Loucy (cell line): ENCODE measurements around the gene SGIP1.

Experiments
- H2AFZ ChIP-seq: fragments of 200-600 bp; sonication (generic); 2 replicates; pipeline ENCODE4 v1.6.0; 2016; ENCODE audit warnings: antibody characterized with exemption, mild to moderate bottlenecking, low read length, moderate library complexity
- H3F3A ChIP-seq: fragments of 200-600 bp; 2 replicates; pipeline ENCODE4 v1.6.0; 2016; ENCODE audit warnings: antibody characterized with exemption, low read depth, mild to moderate bottlenecking
- H3K27me3 ChIP-seq: fragments of 200-600 bp; sonication (generic); 2 replicates; pipeline ENCODE4 v1.6.1; 2014; ENCODE audit warnings: low read length, mild to moderate bottlenecking; ENCODE audit not compliant: insufficient read depth, poor library complexity, severe bottlenecking
- H3K36me3 ChIP-seq: fragments of 200-600 bp; sonication (generic); 2 replicates; pipeline ENCODE4 v1.6.1; 2016; ENCODE audit warnings: low read length; ENCODE audit not compliant: insufficient read depth
- H3K4me1 ChIP-seq: fragments of 200-600 bp; sonication (generic); 2 replicates; pipeline ENCODE4 v1.5.1; 2014; ENCODE audit warnings: low read length, mild to moderate bottlenecking; ENCODE audit not compliant: insufficient read depth, poor library complexity, severe bottlenecking
- H3K4me2 ChIP-seq: fragments of 200-600 bp; sonication (generic); 2 replicates; pipeline ENCODE4 v1.6.0; 2014; ENCODE audit warnings: antibody characterized with exemption, low read length, low read depth, mild to moderate bottlenecking; ENCODE audit not compliant: poor library complexity, severe bottlenecking
- H3K4me3 ChIP-seq: fragments of 200-600 bp; sonication (generic); 2 replicates; pipeline ENCODE4 v1.5.1; 2014; ENCODE audit warnings: low read length, mild to moderate bottlenecking, mixed read lengths; ENCODE audit not compliant: poor library complexity, severe bottlenecking
- H3K79me2 ChIP-seq: fragments of 200-600 bp; sonication (generic); 2 replicates; pipeline ENCODE4 v1.6.1; 2014; ENCODE audit warnings: low read length; ENCODE audit not compliant: insufficient read depth
- H3K9ac ChIP-seq: fragments of 200-600 bp; sonication (generic); 2 replicates; pipeline ENCODE4 v1.6.0; 2014; ENCODE audit warnings: mild to moderate bottlenecking, low read depth, low read length, moderate library complexity; ENCODE audit not compliant: poor library complexity, severe bottlenecking
- H3K9me2 ChIP-seq: fragments of 200-600 bp; sonication (generic); replicated peaks from 2 replicates; pipeline ENCODE4 v1.6.1; 2016; ENCODE audit warnings: low read depth, low read length, mixed read lengths
- H3K9me3 ChIP-seq: fragments of 200-600 bp; sonication (generic); 2 replicates; pipeline ENCODE4 v1.6.1; 2014; ENCODE audit warnings: mild to moderate bottlenecking, antibody characterized with exemption, low read length, low read depth; ENCODE audit not compliant: insufficient read depth
- H4K20me1 ChIP-seq: fragments of 200-600 bp; sonication (generic); 2 replicates; pipeline ENCODE4 v1.6.0; 2014; ENCODE audit warnings: antibody characterized with exemption, low read length, mild to moderate bottlenecking; ENCODE audit not compliant: insufficient read depth, poor library complexity, severe bottlenecking
- EZH2phosphoT487 ChIP-seq: fragments of 200-600 bp; IDR thresholded peaks from 2 replicates; pipeline ENCODE4 v1.6.1; 2018; ENCODE audit warnings: antibody characterized with exemption, mild to moderate bottlenecking, moderate library complexity, borderline replicate concordance
- TF ChIP-seq, protein P1 (sequence below): fragments of 200-600 bp; sonication (generic); conservative IDR thresholded peaks from 2 replicates; pipeline ENCODE4 v1.5.1; 2014; ENCODE audit warnings: mild to moderate bottlenecking, antibody characterized with exemption, low read length

The SGIP1 gene

DNA sequence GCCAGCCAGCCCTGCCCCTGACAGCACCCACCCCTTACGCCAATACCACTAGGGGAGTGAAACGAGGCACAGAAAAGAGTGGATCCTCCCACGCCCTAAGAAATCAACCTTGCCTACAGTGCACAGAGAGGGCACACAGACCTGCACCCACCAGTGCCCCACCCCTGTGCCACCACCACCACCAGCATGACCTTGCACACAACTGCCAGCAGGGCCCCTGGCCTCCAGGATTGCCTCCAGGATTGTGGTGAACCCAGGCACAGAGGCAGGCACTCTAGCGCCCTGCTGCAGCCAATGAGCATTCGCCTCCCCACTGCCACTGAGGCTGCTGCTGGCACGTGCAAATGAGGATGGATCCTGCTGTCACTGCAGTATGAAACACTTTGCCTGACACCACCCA is 23.5 kb upstream of the SGIP1 start:
- no peak overlapping the region for H2AFZ ChIP-seq
- TF ChIP-seq EZH2phosphoT487 = no peak
- TF ChIP-seq, protein P1, sequence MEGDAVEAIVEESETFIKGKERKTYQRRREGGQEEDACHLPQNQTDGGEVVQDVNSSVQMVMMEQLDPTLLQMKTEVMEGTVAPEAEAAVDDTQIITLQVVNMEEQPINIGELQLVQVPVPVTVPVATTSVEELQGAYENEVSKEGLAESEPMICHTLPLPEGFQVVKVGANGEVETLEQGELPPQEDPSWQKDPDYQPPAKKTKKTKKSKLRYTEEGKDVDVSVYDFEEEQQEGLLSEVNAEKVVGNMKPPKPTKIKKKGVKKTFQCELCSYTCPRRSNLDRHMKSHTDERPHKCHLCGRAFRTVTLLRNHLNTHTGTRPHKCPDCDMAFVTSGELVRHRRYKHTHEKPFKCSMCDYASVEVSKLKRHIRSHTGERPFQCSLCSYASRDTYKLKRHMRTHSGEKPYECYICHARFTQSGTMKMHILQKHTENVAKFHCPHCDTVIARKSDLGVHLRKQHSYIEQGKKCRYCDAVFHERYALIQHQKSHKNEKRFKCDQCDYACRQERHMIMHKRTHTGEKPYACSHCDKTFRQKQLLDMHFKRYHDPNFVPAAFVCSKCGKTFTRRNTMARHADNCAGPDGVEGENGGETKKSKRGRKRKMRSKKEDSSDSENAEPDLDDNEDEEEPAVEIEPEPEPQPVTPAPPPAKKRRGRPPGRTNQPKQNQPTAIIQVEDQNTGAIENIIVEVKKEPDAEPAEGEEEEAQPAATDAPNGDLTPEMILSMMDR = no peak
- no peaks in the 10 kb centered on the region for H4K20me1 ChIP-seq

DNA sequence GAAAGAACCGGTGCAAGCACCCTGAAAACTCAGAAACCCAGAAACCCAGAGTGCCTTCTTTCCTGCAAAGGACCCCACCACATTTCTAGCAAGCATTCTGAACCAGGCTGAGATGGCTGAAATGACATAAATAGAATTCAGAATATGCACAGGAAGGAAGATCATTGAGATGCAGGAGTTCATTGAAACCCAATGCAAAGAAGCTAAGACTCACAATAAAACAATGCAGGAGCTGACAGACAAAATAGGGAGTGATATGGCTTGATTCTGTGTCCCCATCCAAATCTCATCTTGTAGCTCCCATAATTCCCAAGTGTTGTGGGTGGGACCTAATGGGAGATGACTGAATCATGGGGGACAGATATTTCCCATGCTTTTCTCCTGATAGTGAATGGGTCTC is 22.8 kb upstream of the SGIP1 start:
- peaks cover 5% of the 10 kb centered on the region for H3K4me1 ChIP-seq
- no peaks in the 10 kb centered on the region for H4K20me1 ChIP-seq
- no peaks in the 10 kb centered on the region for H3F3A ChIP-seq
- TF ChIP-seq, protein P1 = no peak
- no peak for TF ChIP-seq EZH2phosphoT487
- H3K27me3 ChIP-seq = no peaks in the 10 kb centered on the region
- H3K9me3 ChIP-seq = no peaks in the 10 kb centered on the region
- no peak overlapping the region for H3K4me3 ChIP-seq
- no peaks in the 10 kb centered on the region for H3K79me2 ChIP-seq
- H3K4me2 ChIP-seq = no peak overlapping the region
- no peak overlapping the region for H2AFZ ChIP-seq
- H3K36me3 ChIP-seq = no peaks in the 10 kb centered on the region
- no peaks in the 10 kb centered on the region for H3K9me2 ChIP-seq
- no peak overlapping the region for H3K9ac ChIP-seq

More for the DNA sequence above, 23.5 kb upstream of the SGIP1 start:
- Histone ChIP-seq H3K9ac (no peak overlapping the region), H3F3A (no peaks in the 10 kb centered on the region), H3K9me2 (no peaks in the 10 kb centered on the region), H3K4me1 (peaks cover 5% of the 10 kb centered on the region), H3K79me2 (no peaks in the 10 kb centered on the region), H3K36me3 (no peaks in the 10 kb centered on the region), H3K9me3 (no peaks in the 10 kb centered on the region), H3K4me3 (no peak overlapping the region), H3K27me3 (no peaks in the 10 kb centered on the region), H3K4me2 (no peak overlapping the region)

DNA sequence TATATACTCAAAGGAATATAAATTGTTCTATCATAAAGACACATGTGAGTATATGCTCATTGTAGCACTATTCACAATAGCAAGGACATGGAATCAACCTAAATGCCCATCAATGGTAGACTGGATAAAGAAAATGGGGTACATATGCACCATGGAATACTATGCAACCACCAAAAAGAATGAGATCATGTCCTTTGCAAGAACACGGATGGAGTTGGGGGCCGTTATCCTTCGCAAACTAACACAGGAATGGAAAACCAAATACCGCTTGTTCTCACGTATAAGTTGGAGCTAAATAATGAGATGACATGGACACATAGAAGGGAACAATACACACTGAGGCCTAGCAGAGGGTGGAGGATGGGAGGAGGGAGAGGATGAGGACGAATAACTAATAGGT is 16.0 kb upstream of the SGIP1 start:
- no peaks in the 10 kb centered on the region for H4K20me1 ChIP-seq
- H3K9me3 ChIP-seq = no peaks in the 10 kb centered on the region
- no peak overlapping the region for H2AFZ ChIP-seq
- no peak overlapping the region for H3K4me3 ChIP-seq
- H3K4me1 ChIP-seq = no peaks in the 10 kb centered on the region
- no peaks in the 10 kb centered on the region for H3K9me2 ChIP-seq
- H3K79me2 ChIP-seq = no peaks in the 10 kb centered on the region
- no peak overlapping the region for H3K9ac ChIP-seq
- H3K27me3 ChIP-seq = no peaks in the 10 kb centered on the region
- no peaks in the 10 kb centered on the region for H3F3A ChIP-seq
- no peak overlapping the region for H3K4me2 ChIP-seq
- H3K36me3 ChIP-seq = no peaks in the 10 kb centered on the region
- TF ChIP-seq EZH2phosphoT487 = no peak
- TF ChIP-seq, protein P1 = no peak
